ENCODE results near the gene HMGB1.
"Not testable (repeated sequence)": the region's sequence is repeated elsewhere in the genome, so short reads cannot be mapped to it uniquely, and the experiment has no call there.

DNA sequence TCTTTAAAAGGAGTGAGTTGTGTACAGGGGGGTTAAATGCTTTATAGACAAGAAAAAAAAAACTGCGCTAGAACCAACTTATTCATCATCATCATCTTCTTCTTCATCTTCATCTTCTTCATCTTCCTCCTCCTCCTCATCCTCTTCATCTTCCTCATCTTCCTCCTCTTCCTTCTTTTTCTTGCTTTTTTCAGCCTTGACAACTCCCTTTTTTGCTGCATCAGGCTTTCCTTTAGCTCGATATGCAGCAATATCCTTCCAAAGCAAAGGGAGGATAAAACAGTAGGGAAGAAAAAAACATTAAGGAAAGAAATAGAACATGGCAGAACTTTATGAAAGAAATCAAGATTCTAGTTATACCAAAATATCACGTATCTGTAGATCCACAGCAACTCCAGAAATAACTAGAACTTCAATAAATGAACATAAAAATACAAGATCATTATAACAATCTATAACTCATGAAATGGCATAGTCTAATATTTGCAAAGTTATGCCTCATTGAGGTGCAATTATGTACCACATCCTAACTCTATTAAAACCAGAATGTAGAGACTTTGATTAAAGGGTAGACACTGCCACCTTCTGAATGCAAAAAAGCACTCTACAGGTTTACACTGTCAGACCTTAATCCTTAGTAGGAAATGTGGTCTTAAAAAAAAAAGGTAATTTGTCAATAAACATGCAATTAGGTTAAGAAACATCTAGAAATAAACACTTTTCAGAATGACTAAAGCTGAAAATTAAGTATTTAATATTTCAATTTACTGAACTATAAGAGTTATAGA is 4.3 kb downstream of the HMGB1 start:
- TF ChIP-seq CTCF (IDR thresholded peaks at IDR 0.05; ENCODE audit: low read depth, low read length, missing input control): peak; percentile 44
- TF ChIP-seq, protein P1, sequence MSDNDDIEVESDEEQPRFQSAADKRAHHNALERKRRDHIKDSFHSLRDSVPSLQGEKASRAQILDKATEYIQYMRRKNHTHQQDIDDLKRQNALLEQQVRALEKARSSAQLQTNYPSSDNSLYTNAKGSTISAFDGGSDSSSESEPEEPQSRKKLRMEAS (IDR thresholded peaks at IDR 0.05): not testable (repeated sequence)
- TF ChIP-seq SP1 (IDR thresholded peaks at IDR 0.05); REST (IDR thresholded peaks at IDR 0.05); JUND (IDR thresholded peaks at IDR 0.05); EGR1 (IDR thresholded peaks at IDR 0.05; ENCODE audit: low read depth in 2 of 2): not testable (repeated sequence)

Data from liver (tissue), 3 donors.